ENCODE data around the gene GSG1L.

DNA sequence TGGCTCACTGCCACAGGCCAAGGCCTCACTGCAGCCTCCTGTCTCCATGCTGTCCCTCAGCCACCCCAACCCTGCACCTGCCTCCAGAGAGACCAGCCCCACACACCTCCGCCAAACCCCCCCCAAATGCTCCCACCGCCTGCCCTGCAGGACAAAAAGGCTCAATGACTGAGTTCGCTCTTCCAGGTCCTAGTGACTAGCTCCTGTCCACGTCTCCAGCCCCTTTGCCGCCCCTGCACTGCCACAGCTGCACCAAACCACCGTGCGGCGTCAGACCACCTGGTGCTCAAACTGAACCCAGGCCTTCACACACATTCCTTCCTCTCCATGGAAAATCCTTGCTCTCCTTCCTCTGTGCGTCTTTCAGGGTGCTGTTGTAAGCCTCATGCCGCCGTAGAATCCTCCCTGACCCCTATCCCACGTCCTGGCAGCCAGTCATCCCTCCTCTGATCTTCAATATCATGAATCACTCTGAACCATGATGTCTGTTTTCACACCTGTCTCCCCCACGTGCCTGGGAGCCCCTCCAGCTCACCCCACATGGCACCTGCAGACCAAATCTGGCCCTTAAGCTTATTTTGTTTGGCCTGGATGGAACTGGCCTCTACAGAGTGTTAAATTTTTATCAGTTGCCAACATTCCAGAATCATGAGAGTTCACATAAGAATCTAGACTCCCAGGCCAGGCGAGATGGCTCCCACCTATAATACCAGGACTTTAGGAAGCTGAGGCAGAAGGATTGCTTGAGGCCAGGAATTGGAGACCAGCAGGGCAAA is 4.3 kb upstream of the GSG1L start:
- TF ChIP-seq SPI1 (IDR thresholded peaks at IDR 0.05; ENCODE audit: low read depth, low read length) (no peak), POLR2A (IDR thresholded peaks at IDR 0.05; ENCODE audit: low read depth, low read length) (no peak), POLR2AphosphoS5 (IDR thresholded peaks at IDR 0.05; ENCODE audit: low read depth, low read length) (no peak), TAF1 (IDR thresholded peaks at IDR 0.05; ENCODE audit: low read depth, low read length) (no peak), POU2F2 (IDR thresholded peaks at IDR 0.05; ENCODE audit: low read depth, low read length) (no peak), PAX5 (IDR thresholded peaks at IDR 0.05; ENCODE audit: insufficient read depth, low read length, severe bottlenecking) (no peak)
